OCI-LY3 (cell line): ENCODE data around the gene TRPV2.

Source experiments
- CTCF ChIP-seq: fragments of 200-600, 300-600 bp; sonication (generic); IDR thresholded peaks from 2 replicates; pipeline ENCODE4 v1.5.1; 2014; ENCODE audit warnings: antibody characterized with exemption, low read length, low read depth
- EZH2phosphoT487 ChIP-seq: fragments of 200-600 bp; shearing (Covaris generic); IDR thresholded peaks from 2 replicates; pipeline ENCODE4 v1.6.1; 2018; ENCODE audit warnings: antibody characterized with exemption, mixed run types, low read depth

DNA sequence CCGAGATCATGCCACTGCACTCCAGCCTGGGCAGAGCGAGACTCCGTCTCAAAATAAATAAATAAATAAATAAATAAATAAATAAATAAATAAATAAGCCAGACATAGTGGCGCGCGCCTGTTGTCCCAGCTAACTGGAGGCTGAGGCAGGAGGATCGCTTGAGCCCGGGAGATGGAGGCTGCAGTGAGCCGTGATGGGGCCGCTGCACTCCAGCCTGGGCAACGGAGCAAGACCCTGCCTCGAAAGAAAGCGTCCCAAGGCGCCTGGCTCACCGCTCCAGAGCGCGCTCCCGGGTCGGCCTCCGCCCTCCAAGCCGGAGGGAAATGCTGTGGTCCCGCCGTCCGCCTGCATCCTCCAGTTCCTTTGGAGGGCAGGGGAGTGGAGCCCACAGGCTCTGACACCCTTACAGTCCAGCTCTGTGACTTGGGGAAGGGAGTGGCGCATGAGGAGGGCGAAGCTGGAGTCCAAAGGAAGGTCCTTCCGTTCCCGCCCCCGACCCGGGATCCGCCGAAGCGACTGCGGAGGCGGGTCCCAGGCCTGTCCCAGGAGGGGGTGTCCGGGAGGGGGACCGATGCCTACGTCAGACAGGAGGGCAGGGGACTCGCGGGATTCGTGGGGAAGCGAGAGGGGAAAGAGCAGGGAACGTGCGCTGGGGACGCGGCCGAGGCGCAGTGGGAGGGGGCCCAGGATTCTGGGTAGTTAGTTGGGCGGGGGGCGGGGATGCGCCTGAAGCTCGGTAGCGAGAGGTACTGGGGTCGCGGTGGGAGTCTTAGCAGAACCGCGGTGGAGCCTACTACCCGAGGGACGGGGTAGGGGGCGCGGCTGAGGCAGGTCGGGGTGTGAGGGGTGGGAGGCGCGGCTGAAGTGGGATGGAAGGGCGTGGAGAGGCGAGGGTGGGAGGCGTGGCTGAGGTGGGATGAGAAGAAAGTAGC is 8.4 kb upstream of the TRPV2 start:
- TF ChIP-seq CTCF (no peak; the same call in 1 of the 2 replicates), EZH2phosphoT487 (no peak)
